Measurements from ENCODE around the gene ITGB7. TPM values are rescaled to one million over a fixed set of nuclear protein-coding genes. Genes with fewer than 3 reads are reported as not detected.
A peak's percentile ranks its signal among the peaks of the same experiment; 100 is the strongest.

Gene ITGB7, protein sequence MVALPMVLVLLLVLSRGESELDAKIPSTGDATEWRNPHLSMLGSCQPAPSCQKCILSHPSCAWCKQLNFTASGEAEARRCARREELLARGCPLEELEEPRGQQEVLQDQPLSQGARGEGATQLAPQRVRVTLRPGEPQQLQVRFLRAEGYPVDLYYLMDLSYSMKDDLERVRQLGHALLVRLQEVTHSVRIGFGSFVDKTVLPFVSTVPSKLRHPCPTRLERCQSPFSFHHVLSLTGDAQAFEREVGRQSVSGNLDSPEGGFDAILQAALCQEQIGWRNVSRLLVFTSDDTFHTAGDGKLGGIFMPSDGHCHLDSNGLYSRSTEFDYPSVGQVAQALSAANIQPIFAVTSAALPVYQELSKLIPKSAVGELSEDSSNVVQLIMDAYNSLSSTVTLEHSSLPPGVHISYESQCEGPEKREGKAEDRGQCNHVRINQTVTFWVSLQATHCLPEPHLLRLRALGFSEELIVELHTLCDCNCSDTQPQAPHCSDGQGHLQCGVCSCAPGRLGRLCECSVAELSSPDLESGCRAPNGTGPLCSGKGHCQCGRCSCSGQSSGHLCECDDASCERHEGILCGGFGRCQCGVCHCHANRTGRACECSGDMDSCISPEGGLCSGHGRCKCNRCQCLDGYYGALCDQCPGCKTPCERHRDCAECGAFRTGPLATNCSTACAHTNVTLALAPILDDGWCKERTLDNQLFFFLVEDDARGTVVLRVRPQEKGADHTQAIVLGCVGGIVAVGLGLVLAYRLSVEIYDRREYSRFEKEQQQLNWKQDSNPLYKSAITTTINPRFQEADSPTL
- total RNA-seq (not detected in 2 replicates), polyA plus RNA-seq (0.17 and 0.18 TPM in 2 replicates), polyA minus RNA-seq (0.17 TPM in 1 of 2 replicates, not detected in the other), Bru-seq, nascent RNA (percentile 9 among the genes with signal in this experiment), BruChase-seq, experiment 1, labeled RNA remaining after a 6-hour chase (percentile 16 among the genes with signal in this experiment), BruChase-seq, experiment 2, labeled RNA remaining after a 2-hour chase (percentile 16 among the genes with signal in this experiment)
- 0.04 and 0.14 TPM in 2 replicates for polyA plus RNA-seq (2011; cell fraction: cytosol; rRNA removed)
- polyA plus RNA-seq (2011; cell fraction: nucleus; rRNA removed), result 0.43 and 0.47 TPM in 2 replicates
- polyA plus RNA-seq (2012), result not detected in 2 replicates
- polyA minus RNA-seq (2011; cell fraction: cytosol; rRNA and poly(A)+ RNA removed), result not detected
- polyA minus RNA-seq (2011; cell fraction: nucleus; rRNA and poly(A)+ RNA removed), result 0.53 TPM in 1 of 2 replicates, not detected in the other
- long read RNA-seq, partial matches to known transcripts, result 1 of 1 reads
- long read RNA-seq, other reads (novel, unspliced or antisense), result 0 of 1 reads

DNA sequence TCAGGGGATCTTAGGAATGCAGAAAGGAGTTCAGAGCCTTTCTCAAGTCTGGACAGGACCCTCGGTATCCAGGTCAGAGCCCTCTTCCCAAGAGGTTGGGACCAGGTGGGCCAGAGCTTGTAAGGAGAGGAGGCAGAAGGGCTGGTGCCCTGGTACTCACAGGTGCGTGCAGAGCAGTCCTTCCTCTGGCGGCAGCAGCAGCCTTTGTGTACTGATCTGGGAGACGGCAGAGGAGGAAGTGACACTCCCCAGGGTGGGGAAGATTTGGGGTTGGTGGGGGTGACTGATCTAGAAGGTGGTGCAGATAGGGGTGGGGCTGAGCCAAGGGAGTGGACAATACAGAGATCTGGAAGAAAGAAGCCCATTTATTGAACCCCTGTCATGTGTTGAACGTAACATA is at the start of gene ITGB7:
Gene ITGB7, minus strand, starts transcription at position 210 of the 400 bp plus-strand sequence. CDS start 6,808 bp downstream, outside the sequence.
- H3K9me3 ChIP-seq (replicated peaks; ENCODE audit: control insufficient read depth, insufficient read depth, low read length), result no peaks in the 10 kb centered on the region
- H3K4me2 ChIP-seq (ENCODE audit: insufficient read depth, low read length), result no peak within 1 kb of the TSS
- POLR2A ChIA-PET, result interaction anchor here (0.7 kb wide), 1 partner anchor 45 kb away, joined by 7 read pairs; a partner anchor contains a TSS
- FAIRE-seq, result no peak
- dilution Hi-C loops (cut with MboI; ENCODE audit: extremely low pct_ligation_motif_present, low sequenced_read_pairs), result no loop called here
- H3K79me2 ChIP-seq (ENCODE audit: control insufficient read depth, insufficient read depth, low read length), result no peaks in the 10 kb centered on the region
- no peaks in the 10 kb centered on the region for H4K20me1 ChIP-seq (replicated peaks; ENCODE audit: control insufficient read depth, extremely low read depth, insufficient read depth, low read length)
- H3K9ac ChIP-seq (replicated peaks; ENCODE audit: extremely low read depth, insufficient read depth, low read length), result no peak within 1 kb of the TSS
- no peak for DNase-seq (ENCODE audit: low read depth, low spot score)
- TF ChIP-seq, protein P1, sequence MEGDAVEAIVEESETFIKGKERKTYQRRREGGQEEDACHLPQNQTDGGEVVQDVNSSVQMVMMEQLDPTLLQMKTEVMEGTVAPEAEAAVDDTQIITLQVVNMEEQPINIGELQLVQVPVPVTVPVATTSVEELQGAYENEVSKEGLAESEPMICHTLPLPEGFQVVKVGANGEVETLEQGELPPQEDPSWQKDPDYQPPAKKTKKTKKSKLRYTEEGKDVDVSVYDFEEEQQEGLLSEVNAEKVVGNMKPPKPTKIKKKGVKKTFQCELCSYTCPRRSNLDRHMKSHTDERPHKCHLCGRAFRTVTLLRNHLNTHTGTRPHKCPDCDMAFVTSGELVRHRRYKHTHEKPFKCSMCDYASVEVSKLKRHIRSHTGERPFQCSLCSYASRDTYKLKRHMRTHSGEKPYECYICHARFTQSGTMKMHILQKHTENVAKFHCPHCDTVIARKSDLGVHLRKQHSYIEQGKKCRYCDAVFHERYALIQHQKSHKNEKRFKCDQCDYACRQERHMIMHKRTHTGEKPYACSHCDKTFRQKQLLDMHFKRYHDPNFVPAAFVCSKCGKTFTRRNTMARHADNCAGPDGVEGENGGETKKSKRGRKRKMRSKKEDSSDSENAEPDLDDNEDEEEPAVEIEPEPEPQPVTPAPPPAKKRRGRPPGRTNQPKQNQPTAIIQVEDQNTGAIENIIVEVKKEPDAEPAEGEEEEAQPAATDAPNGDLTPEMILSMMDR (IDR thresholded peaks at IDR 0.05; ENCODE audit: extremely low read depth in 1 of 2, insufficient read depth in 1 of 2, low read depth in 1 of 2, low read length in 2 of 2), result no peak
- TF ChIP-seq JUN (IDR thresholded peaks at IDR 0.05; ENCODE audit: borderline replicate concordance, insufficient read depth, insufficient read length, low read depth) (no peak), POLR2AphosphoS5 (IDR thresholded peaks at IDR 0.05; ENCODE audit: insufficient read depth, low read depth, low read length) (no peak), EZH2 (IDR thresholded peaks at IDR 0.05; ENCODE audit: borderline replicate concordance, low read depth, low read length, severe bottlenecking) (no peak), GATA2 (IDR thresholded peaks at IDR 0.05; ENCODE audit: insufficient read depth, insufficient read length, low read depth, low read length) (no peak), POLR2A (IDR thresholded peaks at IDR 0.05; ENCODE audit: low read depth, low read length) (no peak)
- no peak within 1 kb of the TSS for H2AFZ ChIP-seq (ENCODE audit: low read depth, low read length)
- no peak within 1 kb of the TSS for H3K27ac ChIP-seq (ENCODE audit: insufficient read depth, low read depth, low read length)
- peaks cover 0 to 2% of the 10 kb centered on the region in 2 experiments for H3K36me3 ChIP-seq (ENCODE audit: control insufficient read depth in 2 of 2, extremely low read depth in 1 of 2, insufficient read depth in 2 of 2, low read length in 2 of 2)
- intact Hi-C loops (cut with micrococcal nuclease), result no loop called here
- no TSS peak for BruUV-seq (replicated peaks)
- no peaks in the 10 kb centered on the region for H3K4me1 ChIP-seq (ENCODE audit: control insufficient read depth, extremely low read depth, insufficient read depth, low read length)
- no peaks in the 10 kb centered on the region for H3K9me1 ChIP-seq (replicated peaks; ENCODE audit: control insufficient read depth, extremely low read depth, insufficient read depth, low read length)
- no peaks in the 10 kb centered on the region for H3K27me3 ChIP-seq (ENCODE audit: control insufficient read depth in 2 of 2, insufficient read depth in 2 of 2, low read length in 2 of 2)
- CTCF ChIA-PET, result interaction anchor here (1.1 to 1.9 kb wide), 2 partner anchors 9 to 141 kb away, joined by 4 read pairs; no protein-coding TSS in a partner anchor
- no peak within 1 kb of the TSS for H3K4me3 ChIP-seq (replicated peaks in 1 of 3; ENCODE audit: insufficient read depth in 1 of 3, low read depth in 1 of 3, low read length in 3 of 3)

Measured in endothelial cell of umbilical vein (primary cell).